ENCODE results near the gene PIGV.

Gene PIGV

GRCh38 chr1:26771643-26772321 is 16.0 kb upstream of the PIGV start:
- no peak overlapping the region for H3K4me3 ChIP-seq (ENCODE audit: low read length)
- H3K4me2 ChIP-seq (ENCODE audit: low read length) = no peak overlapping the region
- H3K27me3 ChIP-seq (ENCODE audit: control insufficient read depth, low read length) = no peaks in the 10 kb centered on the region
- H3K36me3 ChIP-seq (ENCODE audit: control insufficient read depth, low read length) = peaks cover 97% of the 10 kb centered on the region
- H3K79me2 ChIP-seq (ENCODE audit: control insufficient read depth, low read length) = peaks cover 8% of the 10 kb centered on the region
- no peaks in the 10 kb centered on the region for H3K9me3 ChIP-seq (ENCODE audit: control insufficient read depth, insufficient read depth, low read length)
- H3K9me2 ChIP-seq (replicated peaks; ENCODE audit: control insufficient read depth, low read length) = no peaks in the 10 kb centered on the region
- no peaks in the 10 kb centered on the region for H3F3A ChIP-seq (ENCODE audit: control insufficient read depth, insufficient read depth)
- H3K4me1 ChIP-seq (ENCODE audit: control insufficient read depth, low read length) = no peaks in the 10 kb centered on the region
- H4K20me1 ChIP-seq (ENCODE audit: control insufficient read depth, insufficient read depth, low read depth, low read length) = no peaks in the 10 kb centered on the region
- no peak for TF ChIP-seq EZH2phosphoT487 (IDR thresholded peaks at IDR 0.05; ENCODE audit: borderline replicate concordance, low read length)
- H3K27ac ChIP-seq (ENCODE audit: low read depth, low read length) = no peak overlapping the region

GRCh38 chr1:26772687-26773086 is 15.1 kb upstream of the PIGV start:
- Histone ChIP-seq H3K36me3 (ENCODE audit: control insufficient read depth, low read length) (peaks cover 97% of the 10 kb centered on the region), H3K4me1 (ENCODE audit: control insufficient read depth, low read length) (no peaks in the 10 kb centered on the region)

GRCh38 chr1:26774462-26774861 is 13.3 kb upstream of the PIGV start:
- no peaks in the 10 kb centered on the region for H3K9me2 ChIP-seq (replicated peaks; ENCODE audit: control insufficient read depth, low read length)
- peaks cover 5% of the 10 kb centered on the region; the same call in 1 of the 2 replicates for H3F3A ChIP-seq (ENCODE audit: control insufficient read depth, insufficient read depth)
- H3K79me2 ChIP-seq (ENCODE audit: control insufficient read depth, low read length) = peaks cover 11% of the 10 kb centered on the region
- no peak overlapping the region for H3K27ac ChIP-seq (ENCODE audit: low read depth, low read length)
- no peaks in the 10 kb centered on the region for H3K9me3 ChIP-seq (ENCODE audit: control insufficient read depth, insufficient read depth, low read length)
- H3K4me2 ChIP-seq (ENCODE audit: low read length) = no peak overlapping the region
- no peak for TF ChIP-seq CTCF (IDR thresholded peaks at IDR 0.05; ENCODE audit: low read depth, low read length, poor library complexity, severe bottlenecking)
- no peak for TF ChIP-seq EZH2phosphoT487 (IDR thresholded peaks at IDR 0.05; ENCODE audit: borderline replicate concordance, low read length)
- peaks cover 97% of the 10 kb centered on the region for H3K36me3 ChIP-seq (ENCODE audit: control insufficient read depth, low read length)
- no peaks in the 10 kb centered on the region for H4K20me1 ChIP-seq (ENCODE audit: control insufficient read depth, insufficient read depth, low read depth, low read length)
- H3K4me3 ChIP-seq (ENCODE audit: low read length) = no peak overlapping the region
- H3K4me1 ChIP-seq (ENCODE audit: control insufficient read depth, low read length) = no peaks in the 10 kb centered on the region
- no peaks in the 10 kb centered on the region for H3K27me3 ChIP-seq (ENCODE audit: control insufficient read depth, low read length)

More at GRCh38 chr1:26772687-26773086, 15.1 kb upstream of the PIGV start:
- H4K20me1 ChIP-seq (ENCODE audit: control insufficient read depth, insufficient read depth, low read depth, low read length) = no peaks in the 10 kb centered on the region
- no peak overlapping the region for H3K4me3 ChIP-seq (ENCODE audit: low read length)
- no peak overlapping the region for H3K4me2 ChIP-seq (ENCODE audit: low read length)
- no peaks in the 10 kb centered on the region for H3K9me2 ChIP-seq (replicated peaks; ENCODE audit: control insufficient read depth, low read length)
- peaks cover 8% of the 10 kb centered on the region for H3K79me2 ChIP-seq (ENCODE audit: control insufficient read depth, low read length)
- TF ChIP-seq CTCF (IDR thresholded peaks at IDR 0.05; ENCODE audit: low read depth, low read length, poor library complexity, severe bottlenecking) = no peak
- no peak for TF ChIP-seq EZH2phosphoT487 (IDR thresholded peaks at IDR 0.05; ENCODE audit: borderline replicate concordance, low read length)
- no peaks in the 10 kb centered on the region for H3K9me3 ChIP-seq (ENCODE audit: control insufficient read depth, insufficient read depth, low read length)
- H3K27me3 ChIP-seq (ENCODE audit: control insufficient read depth, low read length) = no peaks in the 10 kb centered on the region
- no peak overlapping the region for H3K27ac ChIP-seq (ENCODE audit: low read depth, low read length)
- no peaks in the 10 kb centered on the region for H3F3A ChIP-seq (ENCODE audit: control insufficient read depth, insufficient read depth)

GRCh38 chr1:26775666-26776065 is 12.1 kb upstream of the PIGV start:
- peaks cover 7% of the 10 kb centered on the region; the same call in 1 of the 2 replicates for H3F3A ChIP-seq (ENCODE audit: control insufficient read depth, insufficient read depth)
- no peaks in the 10 kb centered on the region for H3K9me3 ChIP-seq (ENCODE audit: control insufficient read depth, insufficient read depth, low read length)
- H3K4me3 ChIP-seq (ENCODE audit: low read length) = no peak overlapping the region
- peaks cover 19% of the 10 kb centered on the region for H3K79me2 ChIP-seq (ENCODE audit: control insufficient read depth, low read length)
- peaks cover 5% of the 10 kb centered on the region; the same call in 1 of the 2 replicates for H3K4me1 ChIP-seq (ENCODE audit: control insufficient read depth, low read length)
- H3K27ac ChIP-seq (ENCODE audit: low read depth, low read length) = no peak overlapping the region
- no peak for TF ChIP-seq CTCF (IDR thresholded peaks at IDR 0.05; ENCODE audit: low read depth, low read length, poor library complexity, severe bottlenecking)
- TF ChIP-seq EZH2phosphoT487 (IDR thresholded peaks at IDR 0.05; ENCODE audit: borderline replicate concordance, low read length) = no peak
- no peaks in the 10 kb centered on the region for H3K27me3 ChIP-seq (ENCODE audit: control insufficient read depth, low read length)
- H3K9me2 ChIP-seq (replicated peaks; ENCODE audit: control insufficient read depth, low read length) = no peaks in the 10 kb centered on the region
- H3K4me2 ChIP-seq (ENCODE audit: low read length) = no peak overlapping the region
- no peaks in the 10 kb centered on the region for H4K20me1 ChIP-seq (ENCODE audit: control insufficient read depth, insufficient read depth, low read depth, low read length)
- peaks cover 99% of the 10 kb centered on the region for H3K36me3 ChIP-seq (ENCODE audit: control insufficient read depth, low read length)
